Measurements from ENCODE around the gene COG1.
"Not testable (repeated sequence)": the region's sequence is repeated elsewhere in the genome, so short reads cannot be mapped to it uniquely, and the experiment has no call there.

Gene COG1, protein sequence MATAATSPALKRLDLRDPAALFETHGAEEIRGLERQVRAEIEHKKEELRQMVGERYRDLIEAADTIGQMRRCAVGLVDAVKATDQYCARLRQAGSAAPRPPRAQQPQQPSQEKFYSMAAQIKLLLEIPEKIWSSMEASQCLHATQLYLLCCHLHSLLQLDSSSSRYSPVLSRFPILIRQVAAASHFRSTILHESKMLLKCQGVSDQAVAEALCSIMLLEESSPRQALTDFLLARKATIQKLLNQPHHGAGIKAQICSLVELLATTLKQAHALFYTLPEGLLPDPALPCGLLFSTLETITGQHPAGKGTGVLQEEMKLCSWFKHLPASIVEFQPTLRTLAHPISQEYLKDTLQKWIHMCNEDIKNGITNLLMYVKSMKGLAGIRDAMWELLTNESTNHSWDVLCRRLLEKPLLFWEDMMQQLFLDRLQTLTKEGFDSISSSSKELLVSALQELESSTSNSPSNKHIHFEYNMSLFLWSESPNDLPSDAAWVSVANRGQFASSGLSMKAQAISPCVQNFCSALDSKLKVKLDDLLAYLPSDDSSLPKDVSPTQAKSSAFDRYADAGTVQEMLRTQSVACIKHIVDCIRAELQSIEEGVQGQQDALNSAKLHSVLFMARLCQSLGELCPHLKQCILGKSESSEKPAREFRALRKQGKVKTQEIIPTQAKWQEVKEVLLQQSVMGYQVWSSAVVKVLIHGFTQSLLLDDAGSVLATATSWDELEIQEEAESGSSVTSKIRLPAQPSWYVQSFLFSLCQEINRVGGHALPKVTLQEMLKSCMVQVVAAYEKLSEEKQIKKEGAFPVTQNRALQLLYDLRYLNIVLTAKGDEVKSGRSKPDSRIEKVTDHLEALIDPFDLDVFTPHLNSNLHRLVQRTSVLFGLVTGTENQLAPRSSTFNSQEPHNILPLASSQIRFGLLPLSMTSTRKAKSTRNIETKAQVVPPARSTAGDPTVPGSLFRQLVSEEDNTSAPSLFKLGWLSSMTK

GRCh38 chr17:73192894-73193701 is at the start of gene COG1:
Gene COG1, plus strand, starts transcription at chr17:73193055. Its CDS starts 15 bp downstream, at chr17:73193070.
- DNase-seq = peak; percentile 97

GRCh38 chr17:73144209-73144608 is 48.6 kb upstream of the COG1 start:
- not testable (repeated sequence) for DNase-seq

- DNase-seq = no peak
These were observed 47.2 kb upstream of the COG1 start for GRCh38 chr17:73145641-73146040.

- not testable (repeated sequence) for DNase-seq
These were observed 45.1 kb upstream of the COG1 start for GRCh38 chr17:73147791-73148190.

- DNase-seq = no peak
These were observed 44.1 kb upstream of the COG1 start for GRCh38 chr17:73148540-73149334.

DNA sequence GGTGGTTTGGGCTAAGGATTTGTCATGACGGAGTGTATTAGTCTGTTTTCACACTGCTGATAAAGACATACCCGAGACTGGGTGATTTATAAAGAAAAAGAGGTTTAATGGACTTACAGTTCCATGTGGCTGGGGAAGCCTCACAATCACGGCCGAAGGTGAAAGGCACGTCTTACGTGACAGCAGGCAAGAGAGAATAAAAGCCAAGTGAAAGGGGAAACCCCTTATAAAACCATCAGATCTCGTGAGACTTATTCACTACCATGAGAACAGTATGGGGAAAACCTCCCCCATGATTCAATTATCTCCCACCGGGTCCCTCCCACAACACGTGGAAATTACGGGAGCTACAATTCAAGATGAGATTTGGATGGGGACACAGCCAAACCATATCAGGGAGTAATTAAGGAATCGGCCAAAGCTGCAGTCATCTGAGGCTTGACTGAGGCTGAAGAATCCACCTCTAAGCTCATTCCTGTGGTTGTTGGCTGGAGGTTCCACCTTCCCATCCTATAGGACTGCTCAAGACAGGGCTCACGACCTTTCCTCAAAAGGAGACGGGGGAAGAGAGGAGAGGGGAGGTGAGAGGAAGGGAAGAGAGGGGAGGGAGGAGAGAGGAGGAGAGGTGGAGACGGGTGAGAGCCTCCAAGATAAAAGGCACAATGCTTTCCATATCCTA is 42.1 kb upstream of the COG1 start:
- not testable (repeated sequence) for DNase-seq

DNA sequence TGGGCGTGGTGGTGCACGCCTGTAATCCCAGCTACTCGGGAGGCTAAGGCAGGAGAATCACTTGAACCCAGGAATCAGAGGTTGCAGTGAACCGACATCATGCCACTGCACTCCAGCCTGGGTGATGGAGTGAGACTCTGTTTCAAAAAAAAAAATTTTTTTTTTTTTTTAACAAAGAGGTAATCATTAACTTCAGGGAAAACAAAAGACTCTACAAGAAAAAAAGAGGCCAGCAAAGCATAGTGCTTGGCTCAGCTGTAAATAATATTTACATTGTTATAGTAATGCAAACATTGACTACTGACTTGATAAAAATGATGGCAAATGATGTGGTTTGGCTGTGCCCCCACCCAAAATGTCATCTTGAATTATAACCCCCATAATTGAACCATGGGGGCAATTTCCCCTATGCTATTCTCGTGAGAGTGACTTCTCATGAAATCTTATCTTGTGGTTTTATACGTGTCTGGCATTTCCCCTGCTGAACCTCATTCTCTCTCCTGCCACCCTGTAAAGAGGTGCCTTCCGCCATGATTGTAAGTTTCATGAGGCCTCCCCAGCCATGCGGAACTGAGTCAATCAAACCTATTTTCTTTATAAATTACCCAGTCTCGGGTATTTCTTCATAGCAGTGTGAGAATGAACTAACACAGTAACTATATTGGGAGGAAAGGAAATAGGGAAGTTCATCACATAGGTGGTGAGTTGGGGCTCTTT is 40.8 kb upstream of the COG1 start:
- no peak for DNase-seq

DNA sequence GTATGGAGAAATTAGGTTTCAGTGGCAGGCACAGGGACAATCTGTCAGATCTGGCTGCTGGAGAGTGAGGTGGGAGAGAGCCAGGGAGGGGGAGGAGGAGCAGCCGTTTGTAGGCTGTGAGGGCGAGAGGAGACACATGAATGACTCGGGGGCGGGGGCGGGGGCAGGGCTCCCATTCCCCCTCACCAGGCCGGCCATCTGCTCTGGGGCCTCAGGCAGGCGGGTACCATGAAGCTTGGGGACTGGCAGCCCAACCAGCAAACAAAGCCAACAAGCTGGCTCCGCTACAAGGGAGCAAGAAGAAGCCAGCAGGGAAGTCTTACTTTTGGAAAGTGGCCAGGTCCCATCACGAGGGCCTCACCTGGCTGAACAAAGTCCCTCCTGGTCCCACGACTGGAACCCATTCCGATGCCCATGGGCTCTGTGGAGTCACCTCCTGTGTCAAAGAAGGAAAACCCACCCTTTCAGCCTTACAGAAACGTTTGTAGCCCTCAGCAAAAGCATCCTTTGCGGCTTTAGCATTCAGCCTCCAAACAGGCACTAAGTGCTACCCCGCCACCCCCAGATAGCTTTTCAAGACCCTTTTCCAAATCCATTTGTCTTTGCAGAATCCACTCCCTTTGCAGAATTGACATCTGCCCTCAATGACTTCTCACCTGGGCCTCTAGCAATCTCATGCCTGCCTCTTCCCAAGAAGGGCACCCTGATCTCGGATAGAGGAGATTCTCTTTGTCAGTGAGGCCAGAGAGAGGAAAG is 37.3 kb upstream of the COG1 start:
- DNase-seq = peak; percentile 77

DNA sequence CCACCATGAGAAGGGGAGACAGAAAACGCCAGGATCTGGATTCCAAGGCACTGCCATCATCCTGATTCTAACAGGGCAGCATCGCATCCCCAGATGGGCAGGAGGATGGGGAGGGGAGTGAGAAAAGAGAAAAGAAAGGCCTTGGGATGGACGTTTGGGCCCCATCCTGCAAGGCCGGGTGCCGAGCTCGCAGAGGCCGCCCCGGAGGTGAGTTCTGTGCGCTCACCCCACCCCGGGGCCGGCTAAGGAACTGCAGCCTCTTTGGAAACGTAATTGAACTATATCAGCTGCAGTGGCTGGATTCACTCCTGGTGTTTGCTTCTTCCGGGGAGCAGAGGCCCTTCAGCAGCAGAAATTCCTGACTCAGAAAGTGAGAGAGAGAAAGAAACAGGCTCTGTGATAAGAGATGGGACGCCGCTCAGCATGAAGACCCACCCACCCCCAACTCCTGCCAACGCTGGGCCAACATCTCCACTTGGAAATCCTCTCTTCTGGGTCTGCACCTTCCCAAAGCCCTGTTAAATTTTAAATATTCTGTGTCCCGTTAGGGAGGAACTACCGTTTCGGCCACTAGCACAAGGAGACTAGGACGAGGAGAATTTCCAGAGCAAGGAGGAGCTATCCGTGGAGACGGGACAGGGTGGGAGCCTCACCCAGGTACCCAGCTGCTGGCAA is 36.6 kb upstream of the COG1 start:
- peak; percentile 89 for DNase-seq

DNA sequence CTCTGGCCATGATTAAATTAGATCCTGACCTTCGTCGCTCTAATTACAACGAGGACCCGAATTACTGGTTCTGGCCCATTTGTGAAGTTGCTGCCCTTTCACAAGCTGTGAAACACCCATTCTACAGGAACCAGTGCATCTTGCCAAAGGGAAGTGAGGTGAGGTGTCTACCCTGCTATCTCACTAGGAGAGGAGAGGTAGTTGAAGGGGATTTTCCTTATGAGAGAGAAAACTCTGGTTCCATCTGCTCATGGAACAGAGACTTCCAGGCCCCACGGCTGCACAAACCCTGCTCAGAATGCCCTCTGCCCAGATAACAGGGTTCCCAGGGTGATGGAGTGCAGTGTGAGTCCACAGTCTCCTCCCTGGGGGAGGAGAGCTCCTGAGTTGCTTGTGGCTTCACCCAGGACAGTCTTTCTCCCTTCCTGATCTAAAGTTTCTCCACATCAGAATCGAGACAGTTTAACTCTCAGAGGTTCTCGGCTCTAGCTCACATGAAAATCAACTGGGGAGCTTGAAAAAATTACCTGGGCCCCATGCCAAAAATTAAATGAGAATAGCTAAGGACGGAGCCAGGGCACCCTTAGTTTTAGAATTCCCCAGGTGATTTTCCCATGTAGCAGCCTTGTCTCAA is 35.9 kb upstream of the COG1 start:
- peak; percentile 29 for DNase-seq

GRCh38 chr17:73157521-73157890 is 35.3 kb upstream of the COG1 start:
- peak; percentile 43 for DNase-seq

DNA sequence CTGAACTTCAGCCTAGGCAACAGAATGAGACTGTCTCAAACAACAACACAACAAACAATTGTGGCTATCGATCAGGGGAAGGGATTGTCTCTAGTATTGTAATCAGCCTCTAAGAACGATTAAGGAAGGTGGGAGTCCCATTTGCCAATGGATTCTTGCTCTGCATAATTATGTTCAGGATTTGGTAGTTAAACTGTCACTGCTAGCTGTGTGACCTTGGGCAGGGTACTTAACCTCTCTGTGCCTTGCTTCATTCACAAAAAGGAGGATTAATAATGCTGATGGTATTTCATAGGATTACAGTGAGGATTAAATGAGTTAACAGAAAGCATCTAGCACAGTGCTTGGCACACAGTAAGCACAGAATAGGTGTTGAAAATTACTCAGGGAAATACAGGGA is 34.7 kb upstream of the COG1 start:
- DNase-seq = no peak

GRCh38 chr17:73160980-73161630 is 31.8 kb upstream of the COG1 start:
- no peak for DNase-seq

- DNase-seq = no peak
These were observed 29.8 kb upstream of the COG1 start for GRCh38 chr17:73163043-73163442.

DNA sequence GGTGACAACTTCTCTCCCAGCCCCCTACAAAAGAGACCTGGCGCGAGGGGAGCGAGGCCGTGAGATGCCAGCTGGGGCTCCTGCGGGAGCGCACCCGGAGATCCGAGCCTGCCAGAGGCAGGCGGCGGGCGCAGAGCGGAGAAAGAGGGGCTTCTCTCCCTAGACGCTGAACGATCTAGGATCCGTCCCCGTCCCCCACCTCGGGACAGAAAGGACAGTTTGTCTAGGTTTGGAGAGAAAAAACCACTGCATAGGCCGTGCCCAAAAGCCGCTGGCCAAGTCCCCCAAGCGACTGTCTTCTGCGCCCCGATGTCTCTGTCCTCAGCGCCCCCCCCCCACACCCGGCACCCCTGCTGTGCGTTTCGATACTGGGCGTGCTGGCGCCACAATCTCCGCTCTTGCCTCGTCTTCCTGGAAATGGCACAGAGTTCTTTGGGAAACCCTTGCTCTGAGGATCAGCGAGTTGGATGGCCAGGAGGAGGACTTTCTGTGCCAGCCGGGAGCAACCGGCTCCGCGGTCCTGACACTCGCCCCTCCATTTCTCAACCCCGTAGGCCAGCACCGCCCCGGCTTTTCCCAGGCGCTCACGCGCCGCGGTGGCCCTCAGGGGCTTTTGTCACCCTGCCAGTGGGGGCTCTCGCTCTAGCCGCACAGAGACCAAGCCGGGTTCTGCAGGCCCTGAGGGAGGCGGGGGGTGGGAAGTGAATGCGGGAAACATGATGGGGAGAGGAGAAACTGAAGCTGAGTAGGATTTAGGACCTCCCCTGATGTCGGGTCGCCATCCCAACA is 27.0 kb upstream of the COG1 start:
- DNase-seq = peak; percentile 54

DNA sequence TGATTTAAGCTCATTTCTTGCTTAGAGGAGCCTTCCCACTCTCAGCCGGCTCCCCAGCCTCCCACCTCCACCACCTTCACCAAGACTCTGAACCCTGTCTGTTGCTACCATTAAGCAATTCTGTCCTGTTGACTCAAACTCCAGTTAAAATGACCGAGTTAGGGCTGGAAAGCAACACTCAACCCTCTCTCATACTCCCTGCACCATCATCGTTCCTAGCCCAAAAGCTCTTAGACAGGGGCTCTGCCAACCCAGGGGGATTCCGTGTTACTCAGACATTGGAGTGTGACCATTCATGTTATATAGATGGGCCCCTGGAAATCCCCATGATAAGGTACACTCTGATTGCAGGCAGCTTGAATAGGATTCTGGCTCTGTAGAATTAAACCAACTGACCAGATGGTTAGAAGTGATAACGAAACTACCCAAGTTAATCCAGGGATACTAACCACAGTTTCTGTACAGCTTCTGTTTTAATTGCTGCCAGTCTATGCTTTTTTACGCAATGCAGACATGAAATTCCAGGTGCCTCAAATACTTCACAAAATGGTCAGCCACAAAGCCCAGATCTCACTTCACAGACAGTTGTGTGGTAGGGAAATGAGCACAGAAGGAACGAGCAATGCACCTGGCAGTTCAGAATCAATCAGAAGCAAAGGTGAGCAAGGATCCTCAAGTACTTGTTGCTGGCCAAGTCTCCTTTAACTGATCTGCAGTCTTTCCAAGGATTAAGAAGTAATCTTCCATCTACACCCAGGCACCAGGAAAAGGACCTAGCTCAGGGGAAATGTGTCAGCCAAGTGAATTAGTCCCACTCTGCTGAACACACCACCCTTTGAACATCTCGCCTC is 25.9 kb upstream of the COG1 start:
- DNase-seq = no peak

Measured in eye (tissue), 1 donor.